Measurements from ENCODE around the gene EMID1.

Gene EMID1

GRCh38 chr22:29260601-29261315 is 55.1 kb downstream of the EMID1 start:
- no peak for DNase-seq

GRCh38 chr22:29263791-29264276 is 58.1 kb downstream of the EMID1 start:
- DNase-seq = no peak

GRCh38 chr22:29265305-29265704 is 59.6 kb downstream of the EMID1 start:
- DNase-seq = no peak

- DNase-seq = no peak
Measured at GRCh38 chr22:29265929-29266328, 60.2 kb downstream of the EMID1 start.

GRCh38 chr22:29266564-29267461 is 61.1 kb downstream of the EMID1 start:
- no peak for DNase-seq

GRCh38 chr22:29267462-29267857 is 61.8 kb downstream of the EMID1 start:
- no peak for DNase-seq

- DNase-seq = peak; percentile 95
Measured at GRCh38 chr22:29267858-29268510, 62.3 kb downstream of the EMID1 start, which contains the start of the genes EWSR1 and RHBDD3. EWSR1 (plus strand) TSS chr22:29268268; CDS start chr22:29268337, 69 bp downstream. RHBDD3 (minus strand) TSS chr22:29267981; CDS start chr22:29265626, 2,355 bp downstream.

- peak; percentile 27 for DNase-seq
Measured at GRCh38 chr22:29268511-29269229, 63.0 kb downstream of the EMID1 start.

- no peak for DNase-seq
Measured at GRCh38 chr22:29269230-29269604, 63.5 kb downstream of the EMID1 start.

GRCh38 chr22:29269731-29270474 is 64.2 kb downstream of the EMID1 start:
- no peak for DNase-seq

- no peak for DNase-seq
Measured at GRCh38 chr22:29270475-29271271, 65.0 kb downstream of the EMID1 start.

- DNase-seq = no peak
Measured at GRCh38 chr22:29272624-29273023, 66.9 kb downstream of the EMID1 start.

GRCh38 chr22:29275167-29275566 is 69.5 kb downstream of the EMID1 start:
- no peak for DNase-seq

GRCh38 chr22:29275819-29276565 is 70.3 kb downstream of the EMID1 start:
- no peak for DNase-seq

- DNase-seq = no peak
Measured at GRCh38 chr22:29277927-29278326, 72.2 kb downstream of the EMID1 start.

- DNase-seq = no peak
Measured at GRCh38 chr22:29284196-29284595, 78.5 kb downstream of the EMID1 start.

GRCh38 chr22:29288837-29289236 is 83.1 kb downstream of the EMID1 start:
- no peak for DNase-seq

- no peak for DNase-seq
Measured at GRCh38 chr22:29290061-29290460, 84.4 kb downstream of the EMID1 start.

GRCh38 chr22:29291215-29291614 is 85.5 kb downstream of the EMID1 start:
- DNase-seq = no peak

- no peak for DNase-seq
Measured at GRCh38 chr22:29292379-29292778, 86.7 kb downstream of the EMID1 start.
